Vagina (tissue), 2 donors: ENCODE data around the gene AFAP1L1. TPM values are rescaled to one million over a fixed set of nuclear protein-coding genes. Genes with fewer than 3 reads are reported as not detected.

Experiments used
- DNase-seq, 2 donors: peaks; one replicate each; pipeline ENCODE4 v3.0.0-alpha.2; 2017; ENCODE audit errors: extremely low spot score in 2 of 2
- H3K27ac ChIP-seq: fragments of 200-600 bp; sonication (generic); one replicate; pipeline ENCODE4 v1.5.1; 2019
- H3K27me3 ChIP-seq: fragments of 200-600 bp; sonication (generic); one replicate; pipeline ENCODE4 v1.5.1; 2019
- H3K36me3 ChIP-seq, 2 donors: fragments of 200-600 bp; sonication (generic); one replicate each; pipeline ENCODE4 v1.5.1; 2017 to 2019
- H3K4me1 ChIP-seq: fragments of 200-600 bp; sonication (generic); one replicate; pipeline ENCODE4 v1.5.1; 2019
- H3K4me3 ChIP-seq, 2 donors: fragments of 200-600 bp; sonication (generic); 1 replicate in 1 of 2; 2 replicates in 1 of 2; pipeline ENCODE4 v1.5.1; 2016 to 2019
- H3K9me3 ChIP-seq: fragments of 200-600 bp; sonication (generic); one replicate; pipeline ENCODE4 v1.5.1; 2019
- CTCF ChIP-seq, 3 experiments: fragments of 450-650 bp in 2 of 3; fragments of 200-600 bp in 1 of 3; sonication (generic) in 1 of 3; IDR thresholded peaks; one replicate each; pipeline ENCODE4 v1.5.1; 2017 to 2019; ENCODE audit warnings: antibody characterized with exemption in 3 of 3, mild to moderate bottlenecking in 2 of 3, moderate library complexity in 2 of 3
- POLR2A ChIP-seq, 2 donors: fragments of 450-650 bp; IDR thresholded peaks; one replicate each; pipeline ENCODE4 v1.6.1; 2017; ENCODE audit warnings: antibody characterized with exemption in 2 of 2, mild to moderate bottlenecking in 2 of 2, moderate library complexity in 2 of 2
- POLR2AphosphoS5 ChIP-seq, 2 donors: sonication (generic); formaldehyde crosslinking; IDR thresholded peaks; one replicate each; pipeline ENCODE4 v1.9.0; 2017; ENCODE audit warnings: antibody characterized with exemption in 2 of 2, mild to moderate bottlenecking in 2 of 2, low read depth in 1 of 2; ENCODE audit not compliant: insufficient read depth in 1 of 2
- intact Hi-C: fragments of 100-400 bp; cut with DNase I; formaldehyde crosslinking; loops from one replicate; pipeline ENCODE4 v1.15.1; 2023
- total RNA-seq: library from RNA; depleted of rRNA; stranded (reverse); fragments of >200 nt; gene quantifications from one replicate; pipeline ENCODE4 v1.2.3, GENCODE V29; 2016

Gene AFAP1L1
- total RNA-seq, 1 donor from 2014 or later: 14.7 TPM

- H3K9me3 ChIP-seq: no peaks in the 10 kb centered on the region
- H3K4me3 ChIP-seq: no peak overlapping the region
- H3K36me3 ChIP-seq: no peaks in the 10 kb centered on the region
- no peak overlapping the region for H3K27ac ChIP-seq
- H3K27me3 ChIP-seq: no peaks in the 10 kb centered on the region
- no peak for DNase-seq
- H3K4me1 ChIP-seq: no peaks in the 10 kb centered on the region
- TF ChIP-seq POLR2AphosphoS5 (IDR thresholded peaks at IDR 0.05; ENCODE audit: insufficient read depth in 1 of 2, low read depth in 1 of 2) (no peak), CTCF (IDR thresholded peaks at IDR 0.05) (no peak), POLR2A (IDR thresholded peaks at IDR 0.05) (no peak)
- intact Hi-C loops: loop anchor here (10.0 kb wide), 1 partner anchor 304 kb away; no protein-coding TSS in a partner anchor
These were observed 10.9 kb upstream of the AFAP1L1 start for GRCh38 chr5:149260761-149261160.

- no peaks in the 10 kb centered on the region for H3K36me3 ChIP-seq
- no peak for TF ChIP-seq CTCF (IDR thresholded peaks at IDR 0.05)
- no peak for TF ChIP-seq POLR2A (IDR thresholded peaks at IDR 0.05)
- no peak for TF ChIP-seq POLR2AphosphoS5 (IDR thresholded peaks at IDR 0.05; ENCODE audit: insufficient read depth in 1 of 2, low read depth in 1 of 2)
- DNase-seq: no peak
- no peaks in the 10 kb centered on the region for H3K27me3 ChIP-seq
- no peak overlapping the region for H3K27ac ChIP-seq
- intact Hi-C loops: loop anchor here (10.0 kb wide), 1 partner anchor 304 kb away; no protein-coding TSS in a partner anchor
- no peak overlapping the region for H3K4me3 ChIP-seq
- H3K4me1 ChIP-seq: no peaks in the 10 kb centered on the region
- no peaks in the 10 kb centered on the region for H3K9me3 ChIP-seq
These were observed 10.4 kb upstream of the AFAP1L1 start for GRCh38 chr5:149261246-149261645.

- no peaks in the 10 kb centered on the region for H3K27me3 ChIP-seq
- no peaks in the 10 kb centered on the region for H3K36me3 ChIP-seq
- no peak overlapping the region for H3K27ac ChIP-seq
- TF ChIP-seq CTCF (IDR thresholded peaks at IDR 0.05): no peak
- TF ChIP-seq POLR2AphosphoS5 (IDR thresholded peaks at IDR 0.05; ENCODE audit: insufficient read depth in 1 of 2, low read depth in 1 of 2): no peak
- TF ChIP-seq POLR2A (IDR thresholded peaks at IDR 0.05): no peak
- intact Hi-C loops: loop anchor here (10.0 kb wide), 1 partner anchor 302 kb away; no protein-coding TSS in a partner anchor
- H3K9me3 ChIP-seq: no peaks in the 10 kb centered on the region
- DNase-seq: no peak
- no peaks in the 10 kb centered on the region for H3K4me1 ChIP-seq
- no peak overlapping the region for H3K4me3 ChIP-seq
These were observed 9.3 kb upstream of the AFAP1L1 start for GRCh38 chr5:149262315-149262714.

GRCh38 chr5:149264439-149265067 lies 7.1 kb upstream of the AFAP1L1 start:
- intact Hi-C loops: loop anchor here (10.0 kb wide), 1 partner anchor 300 kb away; no protein-coding TSS in a partner anchor
- Histone ChIP-seq H3K9me3 (no peaks in the 10 kb centered on the region), H3K27me3 (no peaks in the 10 kb centered on the region), H3K4me1 (no peaks in the 10 kb centered on the region), H3K4me3 (no peak overlapping the region), H3K27ac (no peak overlapping the region), H3K36me3 (no peaks in the 10 kb centered on the region)
- TF ChIP-seq POLR2A (IDR thresholded peaks at IDR 0.05) (no peak), POLR2AphosphoS5 (IDR thresholded peaks at IDR 0.05; ENCODE audit: insufficient read depth in 1 of 2, low read depth in 1 of 2) (no peak), CTCF (IDR thresholded peaks at IDR 0.05) (peak in 1 of 3 experiments; percentile 8)
- no peak for DNase-seq

- Histone ChIP-seq H3K36me3 (no peaks in the 10 kb centered on the region), H3K4me3 (no peak overlapping the region), H3K27me3 (no peaks in the 10 kb centered on the region), H3K9me3 (no peaks in the 10 kb centered on the region), H3K27ac (no peak overlapping the region), H3K4me1 (no peaks in the 10 kb centered on the region)
- no peak for TF ChIP-seq POLR2AphosphoS5 (IDR thresholded peaks at IDR 0.05; ENCODE audit: insufficient read depth in 1 of 2, low read depth in 1 of 2)
- no peak for TF ChIP-seq CTCF (IDR thresholded peaks at IDR 0.05)
- TF ChIP-seq POLR2A (IDR thresholded peaks at IDR 0.05): no peak
- no peak for DNase-seq
- intact Hi-C loops: loop anchor here (10.0 kb wide), 1 partner anchor 300 kb away; no protein-coding TSS in a partner anchor
These were observed 6.6 kb upstream of the AFAP1L1 start for GRCh38 chr5:149265068-149265465.
